MCF 10A (cell line): Measurements from ENCODE around the gene MORC1. TPM values are rescaled to one million over a fixed set of nuclear protein-coding genes. Genes with fewer than 3 reads are reported as not detected.

Experiments used
- Bru-seq: library from RNA; stranded (reverse); fragments of 400-500 nt; gene quantifications from one replicate; lab custom pipeline; 2021; lab: Mats Ljungman, UMichigan
- BruChase-seq, 2 experiments: library from RNA; stranded (reverse); fragments of 400-500 nt; gene quantifications; one replicate each; lab custom pipeline; 2021; lab: Mats Ljungman, UMichigan
- BruUV-seq: library from RNA; stranded (reverse); fragments of 400-500 nt; replicated peaks from 2 replicates; lab custom pipeline; 2021; lab: Mats Ljungman, UMichigan
- CTCF ChIA-PET: fragments of 300-600 bp; sonication (Branson Sonifier 250); formaldehyde crosslinking; extraction: SDS; loops from one replicate; lab custom pipeline; 2021; ENCODE audit warnings: antibody characterized with exemption, inconsistent platforms; lab: Yijun Ruan, JAX
- POLR2A ChIA-PET: fragments of 300-600, 350-650 bp; sonication (Branson Sonifier 250); formaldehyde crosslinking; extraction: SDS; loops from one replicate; lab custom pipeline; 2020; ENCODE audit warnings: antibody characterized with exemption, inconsistent platforms; lab: Yijun Ruan, JAX
- DNase-seq: peaks from one replicate; pipeline ENCODE4 v3.0.0-alpha.2; 2018; ENCODE audit not compliant: unreplicated experiment
- H3K27ac Mint-ChIP-seq: one replicate; pipeline ENCODE4 v1.8.0; 2022; ENCODE audit warnings: mild to moderate bottlenecking, low read depth, mixed read lengths; ENCODE audit not compliant: unreplicated experiment
- H3K27me3 Mint-ChIP-seq: one replicate; pipeline ENCODE4 v1.8.0; 2022; ENCODE audit warnings: mixed read lengths; ENCODE audit not compliant: insufficient read depth, unreplicated experiment
- H3K36me3 Mint-ChIP-seq: one replicate; pipeline ENCODE4 v1.8.0; 2022; ENCODE audit warnings: mild to moderate bottlenecking, moderate library complexity, mixed read lengths; ENCODE audit not compliant: insufficient read depth, unreplicated experiment
- H3K4me1 Mint-ChIP-seq: one replicate; pipeline ENCODE4 v1.8.0; 2022; ENCODE audit warnings: mixed read lengths; ENCODE audit not compliant: insufficient read depth, unreplicated experiment
- H3K4me3 Mint-ChIP-seq: one replicate; pipeline ENCODE4 v1.8.0; 2022; ENCODE audit warnings: mild to moderate bottlenecking, moderate library complexity, mixed read lengths; ENCODE audit not compliant: unreplicated experiment
- H3K9me3 Mint-ChIP-seq: one replicate; pipeline ENCODE4 v1.8.0; 2022; ENCODE audit warnings: mixed read lengths; ENCODE audit not compliant: unreplicated experiment
- CTCF ChIP-seq: fragments of 200-600 bp; IDR thresholded peaks from one replicate; pipeline ENCODE4 v1.8.0; 2022; ENCODE audit warnings: antibody characterized with exemption, mild to moderate bottlenecking; ENCODE audit not compliant: unreplicated experiment
- intact Hi-C: fragments of 100-400 bp; cut with micrococcal nuclease; formaldehyde crosslinking; loops from 2 replicates; pipeline ENCODE4 v1.14.1; 2022
- long read RNA-seq: library from polyadenylated mRNA; stranded (forward); transcript quantifications from one replicate; pipeline ENCODE4 v2.0.0, GENCODE V29; 2022
- total RNA-seq: library from RNA; stranded (reverse); gene quantifications from 2 replicates; pipeline ENCODE4 v1.2.3, GENCODE V29; 2022

MORC1 gene
- total RNA-seq, result not detected in 2 replicates
- not detected for Bru-seq, nascent RNA
- BruChase-seq, experiment 1, labeled RNA remaining after a 6-hour chase, result not detected
- percentile 0 among the genes with signal in this experiment for BruChase-seq, experiment 2, labeled RNA remaining after a 2-hour chase
- long read RNA-seq, result 0 reads

- ChIA-PET CTCF (interaction anchor here (1.0 kb wide), 1 partner anchor 36 kb away, joined by 3 read pairs; no protein-coding TSS in a partner anchor), POLR2A (no interaction called here)
- BruUV-seq, result no TSS peak
- Mint-ChIP-seq H3K4me3 (no peak within 1 kb of the TSS), H3K27me3 (no peaks in the 10 kb centered on the region), H3K36me3 (no peaks in the 10 kb centered on the region), H3K27ac (no peak within 1 kb of the TSS), H3K4me1 (no peaks in the 10 kb centered on the region), H3K9me3 (no peaks in the 10 kb centered on the region)
- DNase-seq, result no peak
- TF ChIP-seq CTCF, result no peak
- intact Hi-C loops, result no loop called here
These were observed at the start of gene MORC1 for GRCh38 chr3:109117939-109118338. Gene MORC1, minus strand, starts transcription at chr3:109118134. Its CDS starts 75 bp downstream, at chr3:109118059.

- BruUV-seq, result no TSS peak
- Mint-ChIP-seq H3K9me3 (no peaks in the 10 kb centered on the region), H3K27me3 (no peaks in the 10 kb centered on the region), H3K36me3 (no peaks in the 10 kb centered on the region), H3K4me3 (no peak overlapping the region), H3K4me1 (no peaks in the 10 kb centered on the region), H3K27ac (no peak overlapping the region)
- intact Hi-C loops, result no loop called here
- no peak for DNase-seq
- CTCF ChIA-PET, result no interaction called here
- POLR2A ChIA-PET, result no interaction called here
- TF ChIP-seq CTCF, result no peak
These were observed 48.0 kb upstream of the MORC1 start for GRCh38 chr3:109165905-109166304.

GRCh38 chr3:109161487-109162123, 43.7 kb upstream of the MORC1 start:
- Mint-ChIP-seq H3K36me3 (no peaks in the 10 kb centered on the region), H3K9me3 (peaks cover 7% of the 10 kb centered on the region), H3K4me1 (no peaks in the 10 kb centered on the region), H3K4me3 (no peak overlapping the region), H3K27me3 (no peaks in the 10 kb centered on the region), H3K27ac (no peak overlapping the region)
- no peak for DNase-seq
- ChIA-PET POLR2A (no interaction called here), CTCF (no interaction called here)
- intact Hi-C loops, result no loop called here
- TF ChIP-seq CTCF, result no peak
- no TSS peak for BruUV-seq

GRCh38 chr3:109155828-109156227, 37.9 kb upstream of the MORC1 start:
- CTCF ChIA-PET, result interaction anchor here (0.7 kb wide), 1 partner anchor 73 kb away, joined by 3 read pairs; no protein-coding TSS in a partner anchor
- TF ChIP-seq CTCF, result no peak
- H3K9me3 Mint-ChIP-seq, result peaks cover 7% of the 10 kb centered on the region

More at GRCh38 chr3:109155828-109156227, 37.9 kb upstream of the MORC1 start:
- H3K4me3 Mint-ChIP-seq, result no peak overlapping the region
- POLR2A ChIA-PET, result interaction anchor here (0.6 to 1.2 kb wide), 3 partner anchors 17 to 574 kb away, joined by 3 read pairs; no protein-coding TSS in a partner anchor
- no peaks in the 10 kb centered on the region for H3K27me3 Mint-ChIP-seq
- intact Hi-C loops, result no loop called here
- no peaks in the 10 kb centered on the region for H3K36me3 Mint-ChIP-seq
- H3K27ac Mint-ChIP-seq, result no peak overlapping the region
- no TSS peak for BruUV-seq
- no peaks in the 10 kb centered on the region for H3K4me1 Mint-ChIP-seq
- DNase-seq, result no peak
